Lower leg skin (tissue), 4 donors: ENCODE results near the gene SEMA3G. TPM values are rescaled to one million over a fixed set of nuclear protein-coding genes. Genes with fewer than 3 reads are reported as not detected.

Experiments
- DNase-seq, 2 donors: peaks; one replicate each; pipeline ENCODE4 v3.0.0-alpha.2; 2019; ENCODE audit warnings: low spot score in 2 of 2
- H3K4me3 ChIP-seq: fragments of 200-600 bp; sonication (generic); 2 replicates; pipeline ENCODE4 v1.5.1; 2017; ENCODE audit warnings: mild to moderate bottlenecking, low read depth; ENCODE audit not compliant: poor library complexity, severe bottlenecking
- CTCF ChIP-seq, 3 donors: fragments of 450-650 bp; IDR thresholded peaks; one replicate each; pipeline ENCODE4 v1.5.1; 2016; ENCODE audit warnings: antibody characterized with exemption in 3 of 3, mild to moderate bottlenecking in 3 of 3, moderate library complexity in 2 of 3
- POLR2A ChIP-seq, 2 donors: fragments of 450-650 bp; IDR thresholded peaks; one replicate each; pipeline ENCODE4 v1.6.1; 2016 to 2017; ENCODE audit warnings: antibody characterized with exemption in 2 of 2, mild to moderate bottlenecking in 1 of 2, moderate library complexity in 1 of 2
- WGBS, 2 donors: methylation state at CpG; one replicate each; pipeline ENCODE4 v1.1.5; 2018; 5-methylcytosine and 5-hydroxymethylcytosine counted together
- intact Hi-C: fragments of 100-400 bp; cut with DNase I; formaldehyde crosslinking; loops from one replicate; pipeline ENCODE4 v1.15.0; 2023; ENCODE audit warnings: low total_unique reads
- total RNA-seq, 4 donors: library from RNA; depleted of rRNA; stranded (reverse); fragments of >200 nt; gene quantifications; one replicate each; pipeline ENCODE4 v1.1.0, GENCODE V29; 2016

SEMA3G gene
- total RNA-seq, 4 donors from 2014 or later: 17.9 to 49.8 (median 26.9) TPM

DNA sequence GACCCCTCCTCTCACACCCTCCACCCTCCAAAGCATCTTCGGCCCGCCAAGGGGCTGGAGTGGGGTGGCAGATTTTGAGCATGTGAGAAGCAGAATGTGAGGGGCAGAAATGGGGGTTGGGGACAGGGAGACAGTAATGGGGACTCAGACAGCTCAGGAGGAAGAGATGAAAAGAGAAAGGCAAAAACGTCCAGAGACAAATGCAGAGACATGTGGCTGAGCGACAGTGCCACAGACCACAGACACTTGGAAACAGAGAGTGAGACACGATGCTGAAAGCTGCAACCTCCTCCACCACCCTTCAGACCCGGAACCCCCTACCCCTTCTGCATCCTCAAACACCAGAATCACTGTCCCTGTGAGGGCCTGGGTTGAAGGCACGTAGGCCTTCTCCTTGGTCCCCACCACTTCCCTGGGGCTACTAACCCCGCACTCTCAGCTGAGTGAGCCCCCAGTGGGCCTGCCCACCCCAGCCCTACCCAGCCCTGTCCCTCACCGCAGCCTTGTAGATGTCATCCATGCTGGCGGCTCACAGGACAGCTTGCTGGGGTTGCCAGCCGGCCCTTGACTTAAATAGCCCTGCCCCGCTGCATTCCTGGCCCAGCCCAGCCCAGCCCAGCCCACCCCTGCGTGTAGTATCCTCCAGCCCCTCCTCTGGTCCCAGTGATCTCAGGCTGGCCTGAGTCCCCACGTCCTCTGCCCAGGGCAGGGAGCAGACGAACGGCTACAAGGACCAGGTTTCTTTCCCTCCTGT is 8.8 kb upstream of the SEMA3G start, which contains the start of gene TNNC1:
TNNC1 (minus strand) TSS at position 546 of the 754 bp plus-strand sequence; CDS start at position 520, 26 bp downstream.
- 70 to 74% methylated on average over 16 of the region's 16 CpGs for WGBS, 2 donors
- intact Hi-C loops: loop anchor here (10.0 kb wide), 1 partner anchor 231 kb away; the partner anchor contains the start of genes GNL3 and PBRM1
- DNase-seq: no peak
- H3K4me3 ChIP-seq: no peak within 1 kb of the TSS
- TF ChIP-seq POLR2A (IDR thresholded peaks at IDR 0.05): no peak
- no peak for TF ChIP-seq CTCF (IDR thresholded peaks at IDR 0.05)

DNA sequence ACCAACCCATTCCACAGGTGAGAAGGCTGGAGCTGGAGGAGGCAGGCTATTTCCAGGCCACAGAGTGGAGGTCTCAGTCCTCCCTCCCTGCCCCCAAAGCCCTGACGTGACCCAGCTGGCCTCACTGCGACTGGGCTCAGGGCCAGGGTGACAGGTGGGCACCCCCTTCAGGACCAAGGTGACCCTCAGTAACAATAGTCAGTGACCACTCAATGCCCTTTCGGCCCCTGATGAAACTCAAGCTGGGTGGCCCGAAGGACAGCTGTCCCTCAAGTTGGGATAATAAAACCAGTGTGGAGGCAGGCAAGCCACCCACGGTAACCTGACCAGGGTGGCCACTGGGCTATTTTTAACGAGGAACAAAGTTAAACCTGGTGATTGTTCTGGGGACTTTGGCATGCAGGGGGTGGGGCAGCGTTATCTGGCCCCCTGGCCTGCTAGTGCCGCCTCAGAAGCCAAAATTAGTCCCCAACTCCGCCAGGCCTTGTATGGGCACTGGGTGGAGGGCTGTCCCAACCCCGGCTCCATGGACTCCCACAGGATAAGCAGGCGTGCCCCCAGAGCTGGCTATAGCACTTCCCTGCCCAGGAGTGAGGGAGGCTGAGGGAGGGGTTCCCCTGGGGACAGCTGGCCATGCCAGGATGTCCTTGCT is 7.8 kb upstream of the SEMA3G start:
- intact Hi-C loops: loop anchor here (10.0 kb wide), 1 partner anchor 232 kb away; the partner anchor contains the start of genes GNL3 and PBRM1
- DNase-seq: no peak
- TF ChIP-seq CTCF (IDR thresholded peaks at IDR 0.05) (no peak), POLR2A (IDR thresholded peaks at IDR 0.05) (no peak)
- 80 to 84% methylated on average over 11 of the region's 11 CpGs for WGBS, 2 donors
- no peak overlapping the region for H3K4me3 ChIP-seq

GRCh38 chr3:52452126-52452525 is 7.2 kb upstream of the SEMA3G start:
- intact Hi-C loops: loop anchor here (10.0 kb wide), 1 partner anchor 233 kb away; the partner anchor contains the start of genes GNL3 and PBRM1
- WGBS, 2 donors: 92 to 93% methylated on average over 4 to 6 of the region's 6 CpGs
- peak in 1 of 2 donors; percentile 82 for DNase-seq

DNA sequence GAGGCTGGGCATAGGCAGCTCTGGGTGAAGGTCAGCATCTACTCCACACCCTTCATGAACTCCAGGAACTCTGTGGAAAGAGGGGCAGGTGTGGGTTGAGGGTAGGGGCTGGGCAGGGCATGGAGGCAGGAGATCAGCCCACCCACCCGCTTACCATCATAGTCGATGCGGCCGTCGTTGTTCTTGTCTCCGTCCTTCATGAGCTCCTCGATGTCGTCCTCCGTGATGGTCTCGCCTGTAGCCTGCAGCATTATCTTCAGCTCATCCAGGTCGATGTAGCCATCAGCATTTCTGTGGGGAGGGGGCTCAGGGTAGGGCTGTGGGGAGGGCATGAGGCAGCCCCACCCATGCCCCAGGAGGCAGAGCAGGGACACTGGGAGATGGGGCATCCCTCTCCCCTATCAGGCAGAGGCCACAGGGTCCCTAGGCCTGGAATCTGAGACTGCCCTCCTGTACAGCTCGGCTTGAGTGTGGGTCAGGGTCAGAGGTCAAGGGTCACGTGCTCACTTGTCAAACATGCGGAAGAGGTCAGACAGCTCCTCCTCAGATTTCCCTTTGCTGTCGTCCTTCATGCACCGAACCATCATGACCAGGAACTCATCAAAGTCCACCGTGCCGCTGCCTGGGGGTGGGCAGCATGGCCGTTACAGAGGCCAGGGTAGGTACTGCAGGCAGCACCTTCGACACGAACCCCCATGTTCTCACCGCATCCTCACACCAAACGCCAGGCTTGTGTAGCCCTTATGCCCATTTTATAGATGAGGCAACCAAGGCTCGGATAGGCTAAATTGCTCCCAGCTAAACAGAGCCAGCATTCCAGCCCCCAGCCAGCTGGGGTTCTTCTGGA is 6.6 kb upstream of the SEMA3G start:
- H3K4me3 ChIP-seq: no peak overlapping the region
- peak in 1 of 2 donors; percentile 85 for DNase-seq
- no peak for TF ChIP-seq CTCF (IDR thresholded peaks at IDR 0.05)
- TF ChIP-seq POLR2A (IDR thresholded peaks at IDR 0.05): no peak
- 88% methylated on average over 24 of the region's 24 CpGs for WGBS, 2 donors
- intact Hi-C loops: loop anchor here (10.0 kb wide), 1 partner anchor 233 kb away; the partner anchor contains the start of genes GNL3 and PBRM1

More at GRCh38 chr3:52452126-52452525, 7.2 kb upstream of the SEMA3G start:
- TF ChIP-seq POLR2A (IDR thresholded peaks at IDR 0.05) (no peak), CTCF (IDR thresholded peaks at IDR 0.05) (no peak)
- H3K4me3 ChIP-seq: no peak overlapping the region

DNA sequence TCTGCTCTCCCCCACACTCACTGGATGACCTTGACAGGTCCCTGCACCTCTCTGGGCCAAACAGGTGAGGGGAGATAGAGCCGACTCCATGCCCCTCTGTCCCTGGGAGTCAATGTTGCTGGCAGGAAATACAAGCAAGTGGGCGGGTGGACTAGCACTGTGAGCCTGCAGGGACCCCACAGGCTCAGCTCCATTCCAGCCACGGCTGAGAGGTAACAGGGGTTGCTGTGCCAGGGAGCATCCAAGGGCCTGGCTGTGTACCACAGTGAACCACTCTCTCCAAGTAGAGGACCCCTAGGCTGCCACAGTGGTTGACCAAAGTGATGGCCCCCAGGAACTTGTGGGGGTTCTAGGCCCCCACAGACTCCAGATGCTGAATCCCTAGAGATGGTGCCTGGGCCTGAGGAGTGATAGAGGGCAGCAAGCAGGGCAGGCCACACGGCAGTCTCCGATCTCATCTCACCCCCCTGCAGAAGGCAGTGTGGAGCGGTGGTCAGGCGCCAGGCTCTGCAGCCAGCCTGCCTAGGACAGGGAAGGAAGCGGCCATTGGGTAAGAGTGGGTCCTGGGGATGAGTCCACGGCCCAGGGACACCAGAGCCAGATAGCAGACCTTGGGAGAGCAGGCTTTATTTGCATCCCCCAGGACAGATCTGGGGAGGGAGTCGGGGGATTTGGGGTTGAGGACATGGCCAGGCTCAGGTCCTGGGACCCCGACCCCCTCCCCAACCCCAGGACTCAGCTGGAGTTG is 5.8 kb upstream of the SEMA3G start:
- no peak overlapping the region for H3K4me3 ChIP-seq
- intact Hi-C loops: loop anchor here (10.0 kb wide), 1 partner anchor 234 kb away; the partner anchor contains the start of genes GNL3 and PBRM1
- TF ChIP-seq CTCF (IDR thresholded peaks at IDR 0.05) (no peak), POLR2A (IDR thresholded peaks at IDR 0.05) (no peak)
- no peak for DNase-seq
- whole genome bisulfite sequencing, 2 donors: 89 to 91% methylated on average over 10 to 11 of the region's 11 CpGs
